Common myeloid progenitor, CD34-positive (primary cell): ENCODE measurements around the gene SLC19A1.

Experiments used
- CTCF ChIA-PET: fragments of 350-600 bp; sonication (Branson Sonifier 250); formaldehyde crosslinking; loops from one replicate; lab custom pipeline; 2021; ENCODE audit warnings: antibody characterized with exemption; lab: Charles Lee
- POLR2A ChIA-PET: fragments of 350-600 bp; sonication (Branson Sonifier 250); formaldehyde crosslinking; loops from one replicate; lab custom pipeline; 2021; ENCODE audit warnings: antibody characterized with exemption; lab: Charles Lee
- DNase-seq, 3 donors: peaks; one replicate each; pipeline versions ENCODE4 v3.0.0 to v3.0.0-alpha.2; 2013
- H3K27ac ChIP-seq, 2 experiments: 1 replicate in 1 of 2; 2 replicates in 1 of 2; pipeline ENCODE4 v1.7.0; 2013; ENCODE audit warnings: inconsistent platforms in 2 of 2, low read length in 2 of 2, mild to moderate bottlenecking in 2 of 2, low read depth in 1 of 2, moderate library complexity in 1 of 2; ENCODE audit not compliant: severe bottlenecking in 2 of 2, insufficient read depth in 1 of 2, poor library complexity in 1 of 2
- H3K27me3 ChIP-seq, 5 experiments: replicated peaks in 2 of 5; 1 replicate in 3 of 5; 2 replicates in 2 of 5; pipeline versions ENCODE4 v1.6.1 to v1.7.0; 2013; ENCODE audit warnings: low read length in 4 of 5, mild to moderate bottlenecking in 2 of 5, moderate library complexity in 2 of 5, inconsistent platforms in 1 of 5; ENCODE audit not compliant: insufficient read depth in 5 of 5, control insufficient read depth in 4 of 5
- H3K36me3 ChIP-seq, 4 experiments: 1 replicate in 2 of 4; 2 replicates in 2 of 4; pipeline versions ENCODE4 v1.6.1 to v1.7.0; 2013; ENCODE audit warnings: low read length in 3 of 4, control low read depth in 1 of 4, mild to moderate bottlenecking in 1 of 4; ENCODE audit not compliant: control insufficient read depth in 4 of 4, insufficient read depth in 4 of 4
- H3K4me1 ChIP-seq, 4 experiments: 1 replicate in 3 of 4; 2 replicates in 1 of 4; pipeline versions ENCODE4 v1.6.1 to v1.7.1; 2013; ENCODE audit warnings: low read length in 3 of 4, mild to moderate bottlenecking in 3 of 4, control low read depth in 1 of 4, inconsistent platforms in 1 of 4, moderate library complexity in 1 of 4; ENCODE audit not compliant: control insufficient read depth in 4 of 4, insufficient read depth in 4 of 4; ENCODE audit errors: control extremely low read depth in 1 of 4
- H3K4me3 ChIP-seq, 7 experiments: 1 replicate in 4 of 7; 2 replicates in 3 of 7; pipeline versions ENCODE4 v1.5.1 to v1.7.0; 2013; ENCODE audit warnings: mild to moderate bottlenecking in 7 of 7, low read length in 6 of 7, moderate library complexity in 6 of 7, inconsistent platforms in 2 of 7, low read depth in 2 of 7, control low read depth in 1 of 7; ENCODE audit not compliant: insufficient read depth in 4 of 7, control insufficient read depth in 1 of 7; ENCODE audit errors: extremely low read depth in 1 of 7
- H3K9me3 ChIP-seq, 5 experiments: 1 replicate in 4 of 5; 2 replicates in 1 of 5; pipeline versions ENCODE4 v1.6.1 to v1.7.1; 2013; ENCODE audit warnings: low read length in 4 of 5, mild to moderate bottlenecking in 2 of 5, inconsistent platforms in 1 of 5, low read depth in 1 of 5, moderate library complexity in 1 of 5; ENCODE audit not compliant: control insufficient read depth in 4 of 5, insufficient read depth in 2 of 5; ENCODE audit errors: control extremely low read depth in 1 of 5
- whole genome bisulfite sequencing: methylation state at CpG from one replicate; pipeline ENCODE4 v1.1.5; 2013; ENCODE audit not compliant: insufficient coverage; 5-methylcytosine and 5-hydroxymethylcytosine counted together

Gene SLC19A1

GRCh38 chr21:45467221-45467779 is 74.9 kb downstream of the SLC19A1 start:
- CTCF ChIA-PET: no interaction called here
- Histone ChIP-seq H3K36me3 (no peaks in the 10 kb centered on the region), H3K4me1 (no peaks in the 10 kb centered on the region), H3K27me3 (peaks cover 0 to 9% (median 4%) of the 10 kb centered on the region in 5 experiments), H3K4me3 (no peak overlapping the region), H3K9me3 (peaks cover 0 to 11% (median 5%) of the 10 kb centered on the region in 5 experiments), H3K27ac (no peak overlapping the region)
- 96% methylated on average over 19 of the region's 25 CpGs for WGBS
- POLR2A ChIA-PET: no interaction called here
- no peak for DNase-seq

DNA sequence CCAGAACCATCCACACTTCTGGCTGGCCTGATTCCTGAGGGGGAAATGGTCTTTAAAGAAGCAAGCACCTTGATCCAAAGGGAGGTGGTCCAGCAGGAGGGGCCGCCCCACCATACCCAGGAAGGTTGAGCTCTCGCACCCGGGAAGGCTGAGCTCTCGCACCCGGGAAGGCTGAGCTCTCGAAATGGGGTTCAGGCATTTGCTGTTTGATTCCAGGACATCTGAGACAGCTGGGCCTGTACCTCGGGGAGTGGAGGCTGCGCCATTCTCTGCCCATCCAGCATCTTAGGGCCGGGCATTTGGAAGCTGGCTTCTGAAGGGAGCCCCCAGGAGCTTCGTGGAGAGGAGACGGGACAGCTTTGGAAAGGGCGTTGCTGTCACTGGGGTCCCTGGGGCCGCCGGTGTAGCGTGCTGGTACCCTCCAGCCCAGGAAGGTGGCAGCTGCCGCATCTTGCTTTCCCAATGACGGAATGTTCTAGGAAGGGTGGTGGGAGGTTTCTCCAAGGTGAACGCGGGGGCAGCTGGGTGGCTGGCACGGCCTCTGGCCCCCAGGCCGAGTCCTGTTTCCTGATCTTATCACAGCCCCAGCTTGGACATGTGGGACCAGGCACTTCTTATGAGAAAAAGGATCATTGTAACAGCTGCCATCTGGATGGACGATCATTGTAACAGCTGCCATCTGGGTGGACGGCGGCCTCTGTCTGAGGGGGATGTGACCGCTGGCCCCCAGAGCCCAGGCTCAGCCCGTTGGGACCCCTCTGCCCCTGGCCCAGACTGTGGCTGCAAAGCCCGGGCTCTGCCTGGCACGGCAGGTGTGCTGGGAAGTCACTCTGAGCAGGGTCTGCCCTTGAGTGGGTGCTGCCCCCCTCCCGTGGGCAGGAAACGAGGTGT is 75.7 kb downstream of the SLC19A1 start:
- Histone ChIP-seq H3K4me1 (no peaks in the 10 kb centered on the region), H3K27me3 (peaks cover 0 to 9% (median 4%) of the 10 kb centered on the region in 5 experiments), H3K4me3 (no peak overlapping the region), H3K9me3 (peaks cover 2 to 17% (median 7%) of the 10 kb centered on the region in 5 experiments), H3K36me3 (no peaks in the 10 kb centered on the region), H3K27ac (no peak overlapping the region)
- no peak for DNase-seq
- POLR2A ChIA-PET: no interaction called here
- WGBS: 94% methylated on average over 30 of the region's 30 CpGs
- CTCF ChIA-PET: no interaction called here

DNA sequence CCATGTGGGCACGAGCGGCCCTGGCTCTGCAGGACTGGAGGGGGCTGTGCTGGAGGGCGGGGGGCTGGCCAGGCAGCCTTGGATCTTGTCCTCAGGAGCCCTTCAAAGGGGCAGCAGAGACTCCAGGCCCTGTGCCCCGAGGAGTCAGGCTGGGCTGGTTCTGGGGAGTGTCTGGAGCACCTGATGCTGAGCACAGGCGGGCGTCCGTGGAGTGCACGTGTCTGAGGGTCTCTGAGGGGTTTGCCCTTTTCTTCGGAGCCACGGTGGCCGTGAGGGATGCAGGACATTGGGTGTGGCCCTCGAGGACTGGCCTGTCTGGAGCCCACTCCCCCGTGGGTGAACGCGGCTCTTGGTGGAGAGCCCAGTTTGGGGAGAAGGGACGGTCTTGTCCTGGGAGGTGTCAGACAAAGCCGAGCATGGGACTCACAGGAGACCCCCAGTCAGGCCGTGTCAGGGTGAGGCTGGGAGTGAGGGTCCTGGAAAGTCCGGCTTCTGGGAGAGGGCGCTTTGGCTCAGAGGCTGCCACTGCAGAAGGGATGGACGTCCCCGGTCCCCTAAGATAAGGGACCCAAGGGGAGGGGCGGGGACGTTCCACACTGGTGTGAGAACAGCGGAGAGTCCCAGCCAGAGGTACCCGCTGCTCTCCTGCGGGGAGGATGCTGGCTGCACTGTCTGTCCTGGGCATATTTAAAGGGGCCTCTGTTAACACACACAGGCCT is 76.5 kb downstream of the SLC19A1 start:
- H3K27me3 ChIP-seq: peaks cover 0 to 9% (median 4%) of the 10 kb centered on the region in 5 experiments
- H3K27ac ChIP-seq: no peak overlapping the region
- DNase-seq: no peak
- ChIA-PET CTCF (no interaction called here), POLR2A (no interaction called here)
- H3K4me1 ChIP-seq: no peaks in the 10 kb centered on the region
- peaks cover 2 to 24% (median 10%) of the 10 kb centered on the region in 5 experiments for H3K9me3 ChIP-seq
- WGBS: 91% methylated on average over 23 of the region's 27 CpGs
- no peaks in the 10 kb centered on the region for H3K36me3 ChIP-seq
- H3K4me3 ChIP-seq: no peak overlapping the region

- Histone ChIP-seq H3K27ac (no peak overlapping the region), H3K9me3 (peaks cover 2 to 24% (median 10%) of the 10 kb centered on the region in 5 experiments), H3K4me1 (no peaks in the 10 kb centered on the region), H3K4me3 (no peak overlapping the region), H3K27me3 (peaks cover 0 to 9% (median 4%) of the 10 kb centered on the region in 5 experiments), H3K36me3 (no peaks in the 10 kb centered on the region)
- ChIA-PET CTCF (no interaction called here), POLR2A (no interaction called here)
- no peak for DNase-seq
- WGBS: 57% methylated on average over 11 of the region's 16 CpGs
Observed at GRCh38 chr21:45465105-45465504, 77.1 kb downstream of the SLC19A1 start.

DNA sequence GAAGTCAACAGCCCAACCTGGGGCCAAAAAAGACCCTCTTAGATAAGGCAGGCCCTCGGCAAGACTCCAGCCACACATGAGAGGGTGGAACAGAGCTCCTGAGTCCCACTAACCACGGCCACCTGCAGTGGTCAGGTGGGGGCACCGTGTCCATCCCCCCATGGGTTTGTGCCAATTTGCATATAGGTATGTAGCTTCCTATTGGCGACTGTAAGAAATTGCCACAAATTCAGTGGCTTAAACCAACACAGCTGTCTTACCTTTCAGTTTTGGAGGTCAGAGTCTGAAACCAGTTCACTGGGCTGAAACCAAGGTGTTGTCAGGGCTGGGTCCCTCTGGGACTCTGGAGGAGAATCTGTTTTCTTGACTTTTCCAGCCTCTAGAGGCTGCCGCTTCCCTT is 77.9 kb downstream of the SLC19A1 start:
- CTCF ChIA-PET: interaction anchor here (0.7 to 1.0 kb wide), 2 partner anchors 19 to 165 kb away, joined by 3 read pairs; no protein-coding TSS in a partner anchor
- Histone ChIP-seq H3K4me1 (no peaks in the 10 kb centered on the region), H3K27me3 (peaks cover 0 to 9% (median 4%) of the 10 kb centered on the region in 5 experiments), H3K9me3 (peaks cover 2 to 24% (median 10%) of the 10 kb centered on the region in 5 experiments), H3K4me3 (no peak overlapping the region), H3K27ac (no peak overlapping the region), H3K36me3 (no peaks in the 10 kb centered on the region)
- WGBS: 100% methylated on average over 3 of the region's 5 CpGs
- POLR2A ChIA-PET: no interaction called here
- DNase-seq: no peak

- no peak overlapping the region for H3K27ac ChIP-seq
- WGBS: 97% methylated on average over 6 of the region's 7 CpGs
- CTCF ChIA-PET: interaction anchor here (0.7 to 1.0 kb wide), 2 partner anchors 19 to 165 kb away, joined by 3 read pairs; no protein-coding TSS in a partner anchor
- POLR2A ChIA-PET: no interaction called here
- H3K36me3 ChIP-seq: no peaks in the 10 kb centered on the region
- no peaks in the 10 kb centered on the region for H3K4me1 ChIP-seq
- peaks cover 2 to 24% (median 10%) of the 10 kb centered on the region in 5 experiments for H3K9me3 ChIP-seq
- DNase-seq: no peak
- no peak overlapping the region for H3K4me3 ChIP-seq
- H3K27me3 ChIP-seq: peaks cover 0 to 9% (median 4%) of the 10 kb centered on the region in 5 experiments
Observed at GRCh38 chr21:45463871-45464270, 78.4 kb downstream of the SLC19A1 start.
